ENCODE data around the gene SLC8B1. TPM values are rescaled to one million over a fixed set of nuclear protein-coding genes. Genes with fewer than 3 reads are reported as not detected.

Gene SLC8B1
- total RNA-seq, 6 experiments from 2014 or later: 5.8 to 6.7 (median 6.3) TPM

DNA sequence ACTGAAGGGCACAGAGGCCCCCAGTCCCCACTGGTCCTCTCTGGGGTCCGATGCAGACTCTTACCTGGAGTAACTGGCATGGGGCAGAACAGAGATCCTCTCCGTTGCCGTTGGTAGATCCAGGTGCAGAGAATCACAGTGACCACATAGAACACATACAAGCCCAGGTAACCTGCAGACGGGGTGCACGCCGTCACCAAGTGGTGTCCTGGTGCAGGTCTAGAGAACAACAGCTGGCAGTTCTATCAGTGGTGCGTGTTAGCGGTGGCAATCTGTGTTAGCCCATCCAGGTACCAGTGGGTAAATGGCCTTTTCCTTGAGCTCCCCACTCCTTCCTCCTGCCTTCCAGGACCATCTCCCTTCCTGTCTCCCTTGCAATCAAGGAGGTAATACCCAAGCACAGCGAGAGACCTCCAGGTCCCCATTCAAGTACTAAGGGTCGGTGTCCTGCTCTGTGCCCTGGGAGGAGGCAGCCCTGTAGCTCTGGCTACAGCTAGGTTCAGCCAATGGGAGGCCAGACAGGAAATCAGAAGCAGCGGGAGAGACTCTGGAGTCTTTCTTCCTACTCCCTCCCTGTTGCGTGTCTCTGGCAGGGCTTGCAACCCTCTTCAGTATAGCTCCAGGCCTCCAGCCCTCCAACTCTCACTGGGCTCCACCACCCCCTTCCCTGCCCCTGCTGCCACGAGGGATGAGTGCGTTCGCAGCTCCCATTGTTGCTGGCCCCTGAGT lies 15.8 kb downstream of the SLC8B1 start:
- H3K36me3 Mint-ChIP-seq (ENCODE audit: low read depth): peaks cover 22% of the 10 kb centered on the region
- H3K4me1 Mint-ChIP-seq (ENCODE audit: low read depth): peaks cover 14% of the 10 kb centered on the region
- no peaks in the 10 kb centered on the region for H3K9me3 Mint-ChIP-seq
- DNase-seq: no peak
- no peak overlapping the region for H3K27ac Mint-ChIP-seq
- TF ChIP-seq, protein P1, sequence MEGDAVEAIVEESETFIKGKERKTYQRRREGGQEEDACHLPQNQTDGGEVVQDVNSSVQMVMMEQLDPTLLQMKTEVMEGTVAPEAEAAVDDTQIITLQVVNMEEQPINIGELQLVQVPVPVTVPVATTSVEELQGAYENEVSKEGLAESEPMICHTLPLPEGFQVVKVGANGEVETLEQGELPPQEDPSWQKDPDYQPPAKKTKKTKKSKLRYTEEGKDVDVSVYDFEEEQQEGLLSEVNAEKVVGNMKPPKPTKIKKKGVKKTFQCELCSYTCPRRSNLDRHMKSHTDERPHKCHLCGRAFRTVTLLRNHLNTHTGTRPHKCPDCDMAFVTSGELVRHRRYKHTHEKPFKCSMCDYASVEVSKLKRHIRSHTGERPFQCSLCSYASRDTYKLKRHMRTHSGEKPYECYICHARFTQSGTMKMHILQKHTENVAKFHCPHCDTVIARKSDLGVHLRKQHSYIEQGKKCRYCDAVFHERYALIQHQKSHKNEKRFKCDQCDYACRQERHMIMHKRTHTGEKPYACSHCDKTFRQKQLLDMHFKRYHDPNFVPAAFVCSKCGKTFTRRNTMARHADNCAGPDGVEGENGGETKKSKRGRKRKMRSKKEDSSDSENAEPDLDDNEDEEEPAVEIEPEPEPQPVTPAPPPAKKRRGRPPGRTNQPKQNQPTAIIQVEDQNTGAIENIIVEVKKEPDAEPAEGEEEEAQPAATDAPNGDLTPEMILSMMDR (IDR thresholded peaks at IDR 0.05): no peak
- peaks cover 3% of the 10 kb centered on the region; the same call in 1 of the 2 replicates for H3K27me3 Mint-ChIP-seq (ENCODE audit: insufficient read depth)
- no peak overlapping the region for H3K4me3 Mint-ChIP-seq

DNA sequence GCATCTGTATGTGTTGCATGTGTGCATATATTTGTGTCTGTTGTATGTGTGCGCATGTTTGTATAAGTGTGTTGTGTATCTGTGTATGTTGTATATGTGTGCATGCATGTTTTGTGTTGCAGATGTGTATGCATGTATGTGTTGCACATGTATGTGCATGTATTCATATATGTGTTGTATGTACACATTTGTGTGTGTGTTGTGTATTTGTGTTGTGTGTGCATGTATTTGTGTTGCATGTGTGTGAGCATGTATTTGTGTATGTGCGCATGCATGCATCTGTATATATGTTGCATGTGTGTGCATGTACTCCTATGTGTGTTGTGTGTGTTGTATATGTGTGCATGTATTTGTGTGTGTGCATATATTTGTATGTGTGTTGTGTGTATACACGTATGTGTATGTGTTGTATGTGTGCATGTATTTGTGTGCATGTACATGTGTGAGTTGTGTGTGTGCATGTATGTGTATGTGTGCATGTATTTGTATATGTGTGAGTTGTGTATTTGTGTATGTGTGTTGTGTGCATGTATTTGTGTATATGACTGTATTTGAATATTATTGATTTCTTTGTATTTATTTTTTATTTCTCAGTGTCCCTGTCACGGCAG lies 16.8 kb downstream of the SLC8B1 start:
- H3K9me3 Mint-ChIP-seq: no peaks in the 10 kb centered on the region
- no peak for DNase-seq
- H3K27me3 Mint-ChIP-seq (ENCODE audit: insufficient read depth): peaks cover 3% of the 10 kb centered on the region; the same call in 1 of the 2 replicates
- H3K4me3 Mint-ChIP-seq: no peak overlapping the region
- H3K4me1 Mint-ChIP-seq (ENCODE audit: low read depth): peaks cover 16% of the 10 kb centered on the region
- TF ChIP-seq, protein P1 (IDR thresholded peaks at IDR 0.05): no peak
- peaks cover 22% of the 10 kb centered on the region for H3K36me3 Mint-ChIP-seq (ENCODE audit: low read depth)
- H3K27ac Mint-ChIP-seq: no peak overlapping the region

DNA sequence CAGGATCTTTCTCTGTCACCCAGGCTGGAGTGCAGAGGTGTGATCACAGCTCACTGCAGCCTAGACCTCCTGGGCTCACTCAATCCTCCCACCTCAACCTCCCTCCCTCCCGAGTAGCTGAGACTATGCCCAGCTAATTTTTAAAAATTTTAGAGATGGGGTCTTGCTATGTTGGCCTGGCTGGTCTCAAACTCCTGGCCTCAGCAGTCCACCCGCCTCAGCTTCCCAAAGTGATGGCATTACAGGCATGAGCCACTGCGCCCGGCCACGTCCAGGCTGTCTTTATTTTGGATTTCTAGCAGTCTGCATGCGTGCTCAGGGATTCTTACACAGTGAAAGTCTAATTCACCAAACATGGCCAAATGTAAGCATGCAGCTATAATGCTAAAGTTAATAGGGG lies 17.8 kb downstream of the SLC8B1 start:
- Mint-ChIP-seq H3K4me3 (no peak overlapping the region), H3K27ac (no peak overlapping the region), H3K4me1 (ENCODE audit: low read depth) (peaks cover 9% of the 10 kb centered on the region), H3K27me3 (ENCODE audit: insufficient read depth) (no peaks in the 10 kb centered on the region), H3K9me3 (no peaks in the 10 kb centered on the region), H3K36me3 (ENCODE audit: low read depth) (peaks cover 16% of the 10 kb centered on the region)
- TF ChIP-seq, protein P1 (IDR thresholded peaks at IDR 0.05): no peak
- DNase-seq: no peak

- Mint-ChIP-seq H3K4me1 (ENCODE audit: low read depth) (peaks cover 6% of the 10 kb centered on the region; the same call in 1 of the 2 replicates), H3K9me3 (no peaks in the 10 kb centered on the region), H3K36me3 (ENCODE audit: low read depth) (peaks cover 14% of the 10 kb centered on the region), H3K4me3 (no peak overlapping the region), H3K27me3 (ENCODE audit: insufficient read depth) (no peaks in the 10 kb centered on the region), H3K27ac (no peak overlapping the region)
- TF ChIP-seq, protein P1 (IDR thresholded peaks at IDR 0.05): peak; percentile 53; the same call in 1 of the 2 replicates
- no peak for DNase-seq
These were observed 18.8 kb downstream of the SLC8B1 start for GRCh38 chr12:113316155-113316554.

GRCh38 chr12:113315358-113315757 lies 19.6 kb downstream of the SLC8B1 start:
- TF ChIP-seq, protein P1 (IDR thresholded peaks at IDR 0.05): no peak
- H3K36me3 Mint-ChIP-seq (ENCODE audit: low read depth): peaks cover 18% of the 10 kb centered on the region
- no peak overlapping the region for H3K27ac Mint-ChIP-seq
- no peak for DNase-seq
- no peaks in the 10 kb centered on the region for H3K9me3 Mint-ChIP-seq
- no peak overlapping the region for H3K4me3 Mint-ChIP-seq
- no peaks in the 10 kb centered on the region; the same call in 1 of the 2 replicates for H3K27me3 Mint-ChIP-seq (ENCODE audit: insufficient read depth)
- peaks cover 6% of the 10 kb centered on the region; the same call in 1 of the 2 replicates for H3K4me1 Mint-ChIP-seq (ENCODE audit: low read depth)
